ENCODE data around the gene NDUFC1. TPM values are rescaled to one million over a fixed set of nuclear protein-coding genes. Genes with fewer than 3 reads are reported as not detected.

NDUFC1 gene
- polyA plus RNA-seq, 3 donors: 24.7 to 134 (median 123) TPM

DNA sequence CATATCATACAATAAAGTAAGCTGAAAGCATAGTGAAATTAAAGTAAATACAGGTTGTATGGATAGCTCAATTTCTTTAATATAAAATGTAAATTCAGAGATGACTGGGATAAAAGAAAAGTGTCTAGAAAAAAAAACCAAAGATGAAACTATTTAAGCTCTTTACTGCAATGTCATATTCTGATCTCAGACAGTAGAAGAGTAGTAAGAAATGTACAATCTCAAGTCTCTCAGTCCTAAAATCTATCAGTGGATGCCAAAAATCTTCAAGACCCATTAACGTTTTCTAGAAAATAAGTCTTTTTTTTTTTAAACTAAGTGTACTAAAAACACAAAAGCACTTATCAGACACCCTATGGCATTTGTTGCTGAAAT, 36.1 kb downstream of the NDUFC1 start:
- Mint-ChIP-seq H3K36me3 (no peaks in the 10 kb centered on the region), H3K4me1 (peaks cover 20% of the 10 kb centered on the region), H3K27ac (peak overlapping the region in 4 of 7 donors; percentile 52 to 85 (median 67)), H3K9me3 (peaks cover 0 to 4% (median 0%) of the 10 kb centered on the region in 7 donors), H3K4me3 (peak overlapping the region; percentile 81 to 93), H3K27me3 (ENCODE audit: low read depth in 3 of 3) (no peaks in the 10 kb centered on the region)
- DNase-seq: no peak
- Histone ChIP-seq H3K9me3 (replicated peaks in 1 of 2; ENCODE audit: control insufficient read depth in 1 of 2, insufficient read depth in 1 of 2, low read length in 2 of 2) (no peaks in the 10 kb centered on the region), H3K9ac (ENCODE audit: insufficient read depth, low read length, poor library complexity, severe bottlenecking) (no peak overlapping the region), H3K36me3 (replicated peaks in 1 of 2; ENCODE audit: control insufficient read depth in 1 of 2, insufficient read depth in 2 of 2, low read length in 2 of 2) (no peaks in the 10 kb centered on the region), H3K4me1 (ENCODE audit: control insufficient read depth in 1 of 2, insufficient read depth in 2 of 2, low read length in 2 of 2) (peaks cover 8 to 14% of the 10 kb centered on the region in 2 donors), H3K27ac (ENCODE audit: low read depth in 1 of 2, low read length in 2 of 2) (peak overlapping the region in 1 of 2 donors; percentile 50), H3K4me3 (replicated peaks in 1 of 3; ENCODE audit: low read depth in 2 of 3, low read length in 3 of 3) (peak overlapping the region; percentile 7 to 67 (median 55)), H3K27me3 (ENCODE audit: control insufficient read depth in 2 of 2, insufficient read depth in 2 of 2, low read length in 2 of 2) (no peaks in the 10 kb centered on the region), H3K4me2 (replicated peaks; ENCODE audit: extremely low read depth, low read length, poor library complexity, severe bottlenecking) (peak overlapping the region; percentile 62), H4K20me1 (ENCODE audit: insufficient read depth, low read length) (no peaks in the 10 kb centered on the region), H3K79me2 (ENCODE audit: insufficient read depth, low read length) (no peaks in the 10 kb centered on the region), H2AFZ (ENCODE audit: insufficient read depth, low read depth, low read length, poor library complexity, severe bottlenecking) (peak overlapping the region; percentile 76)
- intact Hi-C loops (cut with micrococcal nuclease): no loop called here
- WGBS (ENCODE audit: insufficient coverage): 0% methylated on average over 1 of the region's 1 CpG
- TF ChIP-seq, protein P1, sequence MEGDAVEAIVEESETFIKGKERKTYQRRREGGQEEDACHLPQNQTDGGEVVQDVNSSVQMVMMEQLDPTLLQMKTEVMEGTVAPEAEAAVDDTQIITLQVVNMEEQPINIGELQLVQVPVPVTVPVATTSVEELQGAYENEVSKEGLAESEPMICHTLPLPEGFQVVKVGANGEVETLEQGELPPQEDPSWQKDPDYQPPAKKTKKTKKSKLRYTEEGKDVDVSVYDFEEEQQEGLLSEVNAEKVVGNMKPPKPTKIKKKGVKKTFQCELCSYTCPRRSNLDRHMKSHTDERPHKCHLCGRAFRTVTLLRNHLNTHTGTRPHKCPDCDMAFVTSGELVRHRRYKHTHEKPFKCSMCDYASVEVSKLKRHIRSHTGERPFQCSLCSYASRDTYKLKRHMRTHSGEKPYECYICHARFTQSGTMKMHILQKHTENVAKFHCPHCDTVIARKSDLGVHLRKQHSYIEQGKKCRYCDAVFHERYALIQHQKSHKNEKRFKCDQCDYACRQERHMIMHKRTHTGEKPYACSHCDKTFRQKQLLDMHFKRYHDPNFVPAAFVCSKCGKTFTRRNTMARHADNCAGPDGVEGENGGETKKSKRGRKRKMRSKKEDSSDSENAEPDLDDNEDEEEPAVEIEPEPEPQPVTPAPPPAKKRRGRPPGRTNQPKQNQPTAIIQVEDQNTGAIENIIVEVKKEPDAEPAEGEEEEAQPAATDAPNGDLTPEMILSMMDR (IDR thresholded peaks at IDR 0.05): no peak

DNA sequence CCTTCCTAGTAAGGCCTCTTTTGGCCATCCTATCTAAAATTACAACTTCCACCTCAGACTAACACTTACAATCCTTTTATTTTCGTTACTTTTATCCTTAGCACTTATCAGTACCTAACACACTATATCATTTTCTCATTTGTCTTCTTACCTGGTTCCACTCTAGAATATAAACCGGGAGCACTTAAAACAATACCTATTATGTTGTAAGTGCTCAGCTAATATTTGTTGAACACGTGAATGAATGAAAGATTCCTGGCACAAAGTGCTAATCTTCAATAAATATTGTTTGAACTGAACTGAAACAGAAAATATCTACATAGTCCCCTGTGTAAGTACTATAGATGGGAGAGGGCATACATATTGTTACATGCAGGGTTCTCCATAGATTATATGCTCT, 36.6 kb downstream of the NDUFC1 start:
- no peak overlapping the region for H3K27ac Mint-ChIP-seq

More for the DNA sequence above, 36.6 kb downstream of the NDUFC1 start:
- Mint-ChIP-seq H3K27me3 (ENCODE audit: low read depth in 3 of 3) (no peaks in the 10 kb centered on the region), H3K4me3 (no peak overlapping the region), H3K4me1 (peaks cover 20% of the 10 kb centered on the region), H3K36me3 (no peaks in the 10 kb centered on the region), H3K9me3 (peaks cover 0 to 4% (median 0%) of the 10 kb centered on the region in 7 donors)
- Histone ChIP-seq H3K9ac (ENCODE audit: insufficient read depth, low read length, poor library complexity, severe bottlenecking) (no peak overlapping the region), H4K20me1 (ENCODE audit: insufficient read depth, low read length) (no peaks in the 10 kb centered on the region), H3K27me3 (ENCODE audit: control insufficient read depth in 2 of 2, insufficient read depth in 2 of 2, low read length in 2 of 2) (no peaks in the 10 kb centered on the region), H3K36me3 (replicated peaks in 1 of 2; ENCODE audit: control insufficient read depth in 1 of 2, insufficient read depth in 2 of 2, low read length in 2 of 2) (no peaks in the 10 kb centered on the region), H3K4me2 (replicated peaks; ENCODE audit: extremely low read depth, low read length, poor library complexity, severe bottlenecking) (no peak overlapping the region), H3K4me1 (ENCODE audit: control insufficient read depth in 1 of 2, insufficient read depth in 2 of 2, low read length in 2 of 2) (peaks cover 8 to 14% of the 10 kb centered on the region in 2 donors), H3K27ac (ENCODE audit: low read depth in 1 of 2, low read length in 2 of 2) (no peak overlapping the region), H3K79me2 (ENCODE audit: insufficient read depth, low read length) (no peaks in the 10 kb centered on the region), H3K9me3 (replicated peaks in 1 of 2; ENCODE audit: control insufficient read depth in 1 of 2, insufficient read depth in 1 of 2, low read length in 2 of 2) (no peaks in the 10 kb centered on the region), H3K4me3 (replicated peaks in 1 of 3; ENCODE audit: low read depth in 2 of 3, low read length in 3 of 3) (no peak overlapping the region), H2AFZ (ENCODE audit: insufficient read depth, low read depth, low read length, poor library complexity, severe bottlenecking) (no peak overlapping the region)
- no peak for DNase-seq
- WGBS (ENCODE audit: insufficient coverage): 0% methylated on average over 1 of the region's 3 CpGs
- intact Hi-C loops (cut with micrococcal nuclease): no loop called here
- TF ChIP-seq, protein P1 (IDR thresholded peaks at IDR 0.05): no peak

Data from CD14-positive monocyte (primary cell).